HG02885 (cell line): ENCODE results near the gene PPP2R5E.

Experiments used
- ATAC-seq: cut with Tn5 transposase; IDR thresholded peaks from one replicate; pipeline ENCODE4 v1.9.1; 2021; ENCODE audit warnings: mild to moderate bottlenecking; ENCODE audit not compliant: unreplicated experiment, poor library complexity

PPP2R5E gene

DNA sequence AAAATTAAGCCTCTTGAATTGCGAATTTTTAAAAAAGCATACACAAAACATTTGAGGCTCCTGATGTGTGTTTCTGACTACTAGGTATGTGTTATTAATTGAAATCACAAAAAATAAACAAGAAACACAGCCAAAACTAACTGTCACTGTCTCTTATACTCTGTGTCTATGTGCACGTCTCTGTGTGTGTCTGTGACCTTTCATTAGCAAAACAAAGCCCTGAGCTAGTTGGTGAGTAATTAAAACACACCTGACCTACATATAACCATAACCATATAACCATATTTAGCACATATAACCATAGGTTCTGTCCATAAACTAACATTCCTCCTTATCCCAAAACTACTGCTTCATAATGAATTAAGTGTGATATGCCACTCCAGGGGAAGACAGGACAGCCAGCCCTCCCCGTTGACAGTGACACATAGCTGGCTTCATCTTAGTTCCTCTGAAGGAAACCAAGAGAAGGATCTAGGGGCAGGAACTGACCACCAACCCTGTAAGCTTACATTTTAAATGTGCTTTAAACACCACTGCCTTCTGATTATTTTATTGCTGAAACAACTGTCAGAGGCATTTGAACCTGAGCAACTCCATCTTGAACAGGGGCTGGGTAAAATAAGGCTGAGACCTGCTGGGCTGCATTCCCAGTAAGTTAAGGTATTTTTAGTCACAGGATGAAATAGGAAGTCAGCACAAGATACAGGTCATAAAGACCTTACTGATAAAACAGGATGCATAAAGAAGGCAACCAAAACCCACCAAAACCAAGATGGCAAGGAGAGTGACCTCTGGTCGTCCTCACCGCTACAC lies 106.7 kb downstream of the PPP2R5E start:
- ATAC-seq = no peak

DNA sequence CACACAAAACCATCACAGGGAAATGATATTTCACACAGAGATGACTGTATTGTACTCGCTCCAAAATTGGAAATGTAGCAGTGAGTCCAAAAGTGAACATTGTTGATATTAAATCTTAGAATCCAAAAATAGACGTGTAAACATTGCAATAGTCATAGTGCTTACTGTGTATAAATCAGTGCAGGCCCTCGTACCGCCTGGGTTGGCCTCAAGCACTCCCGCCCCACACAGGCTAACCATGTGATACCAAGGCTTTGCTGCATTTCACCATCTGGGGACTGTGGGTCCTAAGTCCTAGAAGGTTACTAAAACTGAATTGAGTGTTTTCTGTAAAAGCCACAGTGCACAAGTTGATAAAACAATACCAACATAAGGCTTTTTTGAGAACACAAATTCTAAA lies 107.3 kb downstream of the PPP2R5E start:
- ATAC-seq = no peak

GRCh38 chr14:63435204-63435603 lies 108.0 kb downstream of the PPP2R5E start:
- no peak for ATAC-seq

DNA sequence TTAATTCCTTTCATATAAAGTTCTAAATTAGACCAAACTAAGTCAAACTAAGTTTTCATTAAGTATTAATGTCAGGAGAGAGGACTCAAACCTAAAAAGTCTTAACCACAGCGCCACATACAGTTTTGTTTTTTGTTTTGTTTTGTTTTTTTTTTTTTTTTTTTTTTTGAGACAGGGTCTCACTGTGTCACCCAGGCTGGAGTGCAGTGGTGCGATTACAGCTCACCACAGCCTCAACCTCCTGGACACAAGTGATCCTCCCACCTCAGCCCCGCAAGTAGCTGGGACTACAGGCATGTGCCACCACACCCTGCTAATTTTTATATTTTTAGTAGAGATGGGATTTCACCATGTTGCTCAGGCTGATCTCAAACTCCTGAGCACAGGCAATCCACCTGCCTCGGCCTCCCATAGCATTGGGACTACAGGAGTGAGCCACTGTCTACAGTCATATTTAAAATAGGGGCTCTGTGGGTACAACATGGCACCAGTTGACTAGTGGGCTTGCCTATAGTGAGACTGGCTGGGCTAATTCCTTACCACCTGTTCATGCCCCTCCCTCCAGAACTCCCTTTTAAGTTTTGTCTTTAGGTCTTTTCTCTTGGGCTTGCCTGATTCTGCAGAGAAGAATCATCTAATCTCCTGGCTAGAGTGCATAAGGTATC lies 110.2 kb downstream of the PPP2R5E start:
- no peak for ATAC-seq

DNA sequence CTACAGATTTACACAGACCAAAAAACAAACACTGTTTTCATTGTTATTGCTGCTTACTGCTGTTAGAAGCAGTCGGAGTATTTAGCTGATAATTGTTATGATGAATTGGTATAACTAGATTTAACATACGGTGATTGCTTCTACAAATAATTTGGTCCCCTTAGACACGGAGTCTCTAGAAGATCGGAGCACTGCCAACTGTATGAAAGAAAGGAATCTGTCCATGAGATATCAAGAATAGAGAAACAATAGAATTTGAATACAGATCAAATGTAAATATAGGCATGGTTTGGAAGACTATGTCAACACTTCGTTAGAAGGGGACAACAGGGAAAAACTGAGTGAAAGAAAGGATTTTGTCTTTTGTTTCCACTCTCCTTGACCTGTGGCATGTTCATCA lies 110.9 kb downstream of the PPP2R5E start:
- ATAC-seq = no peak

GRCh38 chr14:63431466-63431865 lies 111.7 kb downstream of the PPP2R5E start:
- ATAC-seq = no peak

GRCh38 chr14:63428486-63428885 lies 114.7 kb downstream of the PPP2R5E start:
- ATAC-seq = no peak

- ATAC-seq = no peak
Measured at GRCh38 chr14:63426838-63427352, 116.3 kb downstream of the PPP2R5E start.

DNA sequence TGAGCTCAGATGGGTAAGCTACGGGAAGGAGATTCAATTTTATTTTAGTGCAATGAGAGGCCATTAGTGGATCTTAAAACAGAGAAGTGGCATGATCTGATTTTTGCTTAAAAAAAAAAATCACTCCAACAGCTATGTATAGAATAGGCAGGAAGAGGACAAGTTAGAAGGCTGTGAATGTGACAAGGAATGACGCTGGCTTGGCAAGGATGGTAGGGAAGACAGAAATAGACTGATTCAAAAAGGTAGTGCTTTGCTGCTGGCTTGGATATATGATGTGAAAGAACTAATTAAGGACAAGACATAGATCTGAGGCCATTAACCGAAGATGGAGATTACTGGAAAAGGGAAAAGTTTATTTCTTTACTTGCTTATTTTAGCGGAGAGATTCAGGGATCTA lies 119.3 kb downstream of the PPP2R5E start:
- no peak for ATAC-seq

GRCh38 chr14:63423381-63423780 lies 119.8 kb downstream of the PPP2R5E start:
- no peak for ATAC-seq

DNA sequence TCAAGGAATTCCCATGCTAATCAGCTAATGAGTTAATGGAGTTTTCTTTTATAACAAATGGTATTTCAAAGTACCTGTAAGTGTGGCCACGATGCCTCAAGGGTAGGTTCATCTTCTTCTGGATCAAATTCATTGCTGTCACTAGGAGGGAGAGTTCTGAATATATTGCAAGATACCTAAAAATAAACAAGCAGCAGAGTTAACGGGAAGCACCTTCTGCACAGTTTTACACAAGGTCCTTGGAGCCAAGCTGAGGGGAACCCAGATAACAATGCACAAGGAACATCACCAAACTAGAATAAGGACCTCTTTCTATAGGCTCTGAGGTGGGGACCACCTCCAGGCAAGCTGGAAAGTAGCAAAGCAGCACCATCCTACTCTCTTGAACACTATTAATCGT lies 121.3 kb downstream of the PPP2R5E start:
- no peak for ATAC-seq

- ATAC-seq = no peak
Measured at GRCh38 chr14:63421226-63421625, 122.0 kb downstream of the PPP2R5E start.

DNA sequence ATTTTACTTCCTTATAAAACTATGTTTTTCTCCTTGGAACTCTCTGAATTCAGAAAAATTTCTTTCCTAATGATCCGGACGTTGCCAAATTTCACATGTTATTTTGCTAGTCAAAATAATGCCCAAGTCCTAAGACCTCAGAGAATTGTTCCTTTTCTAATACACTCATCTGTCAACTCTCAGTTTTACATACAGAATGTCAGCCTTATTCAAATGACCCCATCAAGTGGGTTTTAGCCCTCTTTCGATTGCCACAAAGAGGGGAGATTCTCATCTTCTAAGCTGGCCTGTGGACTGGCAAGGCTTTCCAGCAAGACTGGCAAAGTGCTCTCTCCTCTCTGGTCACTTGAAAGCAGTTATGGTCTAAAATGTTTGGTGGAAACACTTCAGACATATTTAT lies 125.2 kb downstream of the PPP2R5E start:
- ATAC-seq = peak; percentile 84

DNA sequence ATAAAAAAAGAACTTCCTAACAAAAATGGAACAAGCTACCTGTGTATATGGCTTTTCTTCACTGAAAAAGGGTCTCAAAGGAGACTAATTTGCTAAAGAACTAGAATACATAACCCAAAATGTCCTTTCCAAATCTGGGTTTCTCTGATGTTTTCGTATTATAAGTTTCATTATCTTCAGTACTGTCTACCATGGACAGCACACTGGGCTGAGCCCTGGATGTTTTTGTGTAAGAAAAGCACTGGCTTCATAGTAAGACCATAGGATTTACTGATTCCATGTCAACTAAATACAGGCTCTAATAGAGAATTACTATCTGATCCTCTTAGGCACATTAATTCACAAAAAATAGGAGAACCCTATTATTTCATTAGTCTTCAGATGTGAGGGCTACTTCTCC lies 130.2 kb downstream of the PPP2R5E start:
- no peak for ATAC-seq

DNA sequence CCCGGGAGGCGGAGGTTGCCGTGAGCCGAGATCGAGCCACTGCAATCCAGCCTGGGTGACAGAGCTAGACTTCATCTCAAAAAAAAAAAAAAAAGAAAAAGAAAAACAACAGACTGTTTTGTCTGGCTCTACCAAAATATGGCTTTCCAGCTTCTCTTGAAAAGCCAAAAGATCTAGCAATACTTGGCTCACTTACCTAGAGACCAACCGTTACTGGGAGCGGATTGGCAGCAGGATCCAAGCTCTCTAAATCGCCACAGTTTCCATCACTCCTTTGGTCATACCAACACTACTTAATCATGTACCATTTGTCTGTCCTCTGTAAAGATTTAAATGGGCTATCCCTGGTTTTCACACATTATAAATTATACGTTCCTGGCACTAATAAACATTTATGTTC lies 136.8 kb downstream of the PPP2R5E start:
- no peak for ATAC-seq

GRCh38 chr14:63405715-63406114 lies 137.5 kb downstream of the PPP2R5E start:
- no peak for ATAC-seq

GRCh38 chr14:63404906-63405305 lies 138.3 kb downstream of the PPP2R5E start:
- no peak for ATAC-seq

GRCh38 chr14:63401646-63402045 lies 141.5 kb downstream of the PPP2R5E start:
- ATAC-seq = no peak

DNA sequence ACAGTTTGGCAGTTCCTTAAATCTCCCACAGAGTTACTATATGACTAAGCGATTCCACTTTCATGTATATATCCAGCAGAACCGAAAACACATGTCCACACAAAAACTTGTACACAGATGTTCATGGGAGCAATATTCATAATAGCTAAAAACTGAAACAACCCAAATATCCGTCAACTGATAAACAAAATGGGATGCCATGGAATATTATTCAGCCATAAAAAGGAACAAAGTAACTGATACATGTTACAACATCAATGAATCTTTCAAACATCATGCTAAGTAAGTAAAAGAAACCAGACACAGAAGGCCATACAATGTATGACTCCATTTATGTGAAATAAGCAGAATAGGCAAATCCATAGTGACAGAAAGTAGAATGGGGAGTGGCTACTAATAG lies 144.2 kb downstream of the PPP2R5E start:
- ATAC-seq = no peak

- ATAC-seq = no peak
Measured at GRCh38 chr14:63394841-63395240, 148.3 kb downstream of the PPP2R5E start.

DNA sequence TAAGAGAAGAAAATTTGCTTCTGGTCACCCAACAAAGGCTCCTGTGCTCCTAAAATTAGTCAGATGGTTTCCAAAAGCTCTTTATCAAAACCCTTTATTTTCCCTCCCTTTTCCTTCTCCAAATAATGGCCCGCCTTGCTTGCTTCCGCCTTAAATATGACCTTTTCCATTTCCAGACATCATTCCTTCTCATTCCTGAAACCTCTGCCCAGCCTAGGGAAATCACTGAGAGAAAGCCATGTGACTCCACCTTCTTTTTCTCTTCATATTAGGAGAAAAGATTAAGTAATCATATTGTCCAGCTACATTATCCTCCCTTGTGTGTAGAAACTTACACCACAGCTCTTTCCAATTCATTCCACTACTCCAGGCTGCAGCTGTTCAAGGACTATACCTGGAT lies 148.7 kb downstream of the PPP2R5E start:
- ATAC-seq = no peak

DNA sequence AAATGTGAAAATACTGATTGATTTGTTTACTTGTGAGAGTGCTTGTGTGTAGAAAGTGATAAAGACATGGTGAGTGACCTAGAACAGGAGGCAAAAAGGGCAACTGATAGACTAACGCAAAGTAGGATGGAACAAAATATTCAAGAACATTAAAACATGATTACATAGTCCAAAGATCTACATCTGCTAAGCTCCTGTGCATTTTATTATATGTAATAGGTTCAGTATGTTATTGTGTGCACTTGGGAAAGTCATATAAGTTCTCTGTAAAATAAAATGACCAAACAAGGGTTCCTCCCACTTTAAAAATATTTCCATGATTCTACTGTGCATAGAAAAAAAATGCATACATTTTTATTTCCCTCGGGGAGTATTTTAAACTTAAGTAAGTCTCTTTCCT lies 150.2 kb downstream of the PPP2R5E start:
- ATAC-seq = no peak
